Fibroblast of skin of left quadriceps (primary cell): ENCODE results near the gene ZBED1.
"Not testable (repeated sequence)": the region's sequence is repeated elsewhere in the genome, so short reads cannot be mapped to it uniquely, and the experiment has no call there.

Experiments used
- DNase-seq, 2 experiments: peaks; one replicate each; pipeline ENCODE4 v3.0.0-alpha.2; 2013; ENCODE audit warnings: low read depth in 2 of 2

Gene ZBED1

DNA sequence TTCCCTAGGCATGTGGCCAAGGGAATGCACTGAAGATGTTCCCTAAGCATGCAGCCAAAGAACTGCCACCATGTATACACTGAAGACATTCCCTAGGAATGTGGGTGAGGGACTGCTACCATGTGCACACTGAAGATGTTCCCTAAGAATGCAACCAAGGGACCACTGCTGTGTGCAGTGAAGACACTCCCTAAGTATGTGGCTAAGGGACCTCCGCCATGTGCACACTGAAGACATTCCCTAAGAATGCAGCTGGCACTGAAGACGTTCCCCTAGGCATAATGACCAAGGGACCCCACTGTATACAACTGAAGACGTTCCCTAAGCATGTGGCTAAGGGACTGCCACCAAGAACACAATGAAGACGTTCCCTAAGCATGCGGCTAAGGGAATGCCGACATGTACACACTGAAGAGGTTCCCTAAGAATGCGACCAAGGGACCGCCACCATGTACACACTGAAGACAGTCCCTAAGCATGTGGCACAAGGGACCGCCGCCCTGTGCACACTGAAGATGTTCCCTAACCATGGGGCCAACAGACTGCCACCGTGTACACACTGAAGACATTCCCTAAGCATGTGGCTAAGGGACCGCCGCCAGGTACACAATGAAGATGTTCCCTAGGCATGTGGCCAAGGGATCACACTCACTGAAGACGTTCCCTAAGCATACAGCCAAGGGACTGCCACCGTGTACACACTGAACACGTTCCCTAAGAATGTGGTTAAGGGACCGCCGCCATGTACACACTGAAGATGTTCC is 25.6 kb downstream of the ZBED1 start:
- no peak for DNase-seq

- no peak for DNase-seq
These were observed 26.4 kb downstream of the ZBED1 start for GRCh38 chrX:2474280-2474962.

DNA sequence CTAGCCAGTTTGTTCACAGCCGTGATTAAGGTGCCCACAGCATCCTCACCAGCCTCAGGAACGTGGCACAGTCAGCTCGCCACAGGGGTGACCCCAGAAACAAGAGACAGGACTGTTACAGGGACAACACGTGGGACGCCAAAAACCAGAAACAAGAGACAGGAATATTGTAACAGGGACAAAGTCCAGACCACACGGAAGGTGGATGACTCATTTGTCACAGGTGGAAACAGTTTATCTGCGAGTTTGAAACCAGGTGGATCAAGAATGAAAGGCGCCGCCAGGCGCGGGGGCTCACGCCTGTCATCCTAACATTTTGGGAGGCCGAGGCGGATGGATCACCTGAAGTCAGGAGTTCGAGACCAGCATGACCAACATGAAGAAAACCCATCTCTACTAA is 27.7 kb downstream of the ZBED1 start:
- DNase-seq = not testable (repeated sequence)

DNA sequence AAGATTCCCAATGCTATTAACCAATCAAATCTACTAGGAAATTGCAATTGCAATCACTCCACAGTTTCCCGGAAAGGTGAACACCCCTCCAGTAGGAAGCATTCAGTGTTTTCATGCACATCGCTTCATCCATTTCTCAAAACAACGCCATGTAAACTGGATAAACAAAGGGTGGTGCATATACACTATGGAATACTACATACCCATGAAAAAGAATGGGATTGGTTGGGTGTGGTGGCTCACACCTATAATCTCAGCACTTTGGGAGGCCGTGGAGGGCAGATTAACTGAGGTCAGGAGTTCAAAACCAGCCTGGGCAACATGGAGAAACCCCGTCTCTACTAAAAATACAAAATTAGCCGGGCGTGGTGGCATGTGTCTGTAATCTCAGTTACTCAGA is 29.1 kb downstream of the ZBED1 start:
- no peak for DNase-seq

DNA sequence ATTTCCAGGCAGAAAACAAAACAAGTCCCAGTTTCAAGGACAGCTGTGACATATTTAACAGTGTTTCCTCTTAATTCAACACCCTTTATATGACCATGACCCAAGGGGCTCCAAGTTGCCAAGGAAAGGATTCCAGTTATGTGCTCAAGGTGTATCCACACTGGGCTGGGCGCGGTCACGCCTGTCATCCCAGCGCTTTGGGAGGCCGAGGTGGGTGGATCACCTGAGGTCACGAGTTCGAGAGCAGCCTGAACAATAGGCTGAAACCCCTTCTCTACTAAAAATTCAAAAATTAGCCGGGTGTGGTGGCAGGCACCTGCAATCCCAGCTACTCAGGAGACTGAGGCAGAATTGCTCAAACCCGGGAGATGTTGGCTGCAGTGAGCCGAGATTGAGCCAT is 29.6 kb downstream of the ZBED1 start:
- not testable (repeated sequence) for DNase-seq

DNA sequence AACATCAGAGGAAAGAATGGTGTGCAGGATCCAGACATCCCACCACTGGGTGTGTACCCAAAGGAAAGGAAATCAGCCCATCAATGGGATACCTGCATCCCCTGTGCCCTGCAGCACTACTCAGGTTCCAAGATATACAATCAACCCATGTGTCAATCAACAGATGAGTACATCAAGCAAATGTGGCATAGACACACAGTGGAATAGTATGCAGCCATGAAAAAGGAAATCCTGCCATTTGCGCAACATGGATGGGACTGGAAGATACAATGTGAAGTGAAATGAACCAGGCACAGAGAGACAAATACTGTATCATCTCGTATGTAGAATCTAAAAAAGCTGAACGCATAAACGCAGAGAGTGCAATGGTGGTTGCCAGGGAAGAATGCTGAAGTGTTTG is 30.9 kb downstream of the ZBED1 start:
- DNase-seq = not testable (repeated sequence)

DNA sequence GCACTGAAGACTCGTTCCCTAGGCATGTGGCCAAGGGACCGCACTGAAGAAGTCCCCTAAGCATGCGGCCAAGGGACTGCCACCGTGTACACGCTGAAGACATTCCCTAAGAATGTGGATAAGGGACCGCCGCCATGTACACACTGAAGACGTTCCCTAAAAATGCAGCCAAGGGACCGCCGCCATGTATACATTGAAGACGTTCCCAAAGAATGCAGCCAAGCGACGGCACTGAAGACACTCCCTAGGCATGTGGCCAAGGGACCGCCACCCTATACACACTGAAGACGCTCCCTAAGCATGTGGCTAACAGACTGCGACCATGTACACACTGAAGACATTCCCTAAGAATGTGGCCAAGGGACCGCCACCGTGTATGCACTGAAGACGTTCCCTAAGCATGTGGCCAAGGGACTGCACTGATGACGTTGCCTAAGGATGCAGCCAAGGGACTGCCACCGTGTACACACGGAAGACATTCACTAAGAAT is 31.5 kb downstream of the ZBED1 start:
- DNase-seq = no peak

GRCh38 chrX:2468261-2469195 is 32.2 kb downstream of the ZBED1 start:
- no peak for DNase-seq

- DNase-seq = no peak
These were observed 33.7 kb downstream of the ZBED1 start for GRCh38 chrX:2466876-2467656.

DNA sequence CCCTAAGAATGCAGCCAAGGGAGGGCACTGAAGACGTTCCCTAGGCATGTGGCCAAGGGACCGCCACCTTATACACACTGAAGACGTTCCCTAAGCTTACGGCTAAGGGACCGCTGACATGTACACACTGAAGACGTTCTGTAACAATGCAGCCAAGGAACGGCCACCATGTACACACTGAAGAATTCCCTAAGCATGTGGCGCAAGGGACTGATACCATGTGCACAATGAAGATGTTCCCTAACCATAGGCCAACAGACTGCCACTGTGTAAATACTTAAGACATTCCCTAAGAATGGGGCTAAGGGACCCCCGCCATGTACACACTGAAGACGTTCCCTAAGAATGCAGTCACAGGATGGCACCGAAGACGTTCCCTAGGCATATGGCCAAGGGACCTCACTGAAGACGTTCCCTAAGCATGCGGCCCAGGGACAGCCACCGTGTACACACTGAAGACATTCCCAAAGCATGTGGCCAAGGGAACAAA is 36.1 kb downstream of the ZBED1 start:
- DNase-seq = no peak

DNA sequence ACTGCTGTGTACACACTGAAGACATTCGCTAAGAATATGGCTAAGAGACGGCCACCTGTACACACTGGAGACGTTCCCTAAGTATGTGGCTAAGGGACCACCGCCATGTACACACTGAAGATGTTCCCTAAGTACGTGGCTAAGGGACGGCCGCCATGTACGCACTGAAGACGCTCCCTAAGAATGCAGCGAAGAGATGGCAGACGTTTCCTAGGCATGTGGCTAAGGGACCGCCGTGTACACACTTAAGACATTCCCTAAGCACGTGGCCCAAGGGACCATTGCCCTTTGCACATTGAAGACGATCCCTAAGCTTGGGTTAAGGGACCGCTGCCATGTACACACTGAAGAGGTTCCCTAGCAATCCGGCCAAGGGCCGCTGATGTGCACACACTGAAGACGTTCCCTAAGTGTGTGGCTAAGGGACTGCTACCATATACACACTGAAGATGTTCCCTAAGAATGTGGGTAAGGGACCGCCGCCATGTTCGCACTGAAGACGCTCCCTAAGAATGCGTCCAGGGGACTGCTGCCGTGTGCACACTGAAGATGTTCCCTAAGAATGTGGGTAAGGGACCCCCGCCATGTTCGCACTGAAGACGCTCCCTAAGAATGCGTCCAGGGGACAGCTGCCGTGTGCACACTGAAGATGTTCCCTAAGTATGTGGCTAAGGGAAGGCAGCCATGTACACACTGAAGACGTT is 36.7 kb downstream of the ZBED1 start:
- DNase-seq = no peak

- peak; percentile 35 to 41 for DNase-seq
These were observed 37.3 kb downstream of the ZBED1 start for GRCh38 chrX:2463481-2463880.

GRCh38 chrX:2462780-2463179 is 38.0 kb downstream of the ZBED1 start:
- DNase-seq = no peak

DNA sequence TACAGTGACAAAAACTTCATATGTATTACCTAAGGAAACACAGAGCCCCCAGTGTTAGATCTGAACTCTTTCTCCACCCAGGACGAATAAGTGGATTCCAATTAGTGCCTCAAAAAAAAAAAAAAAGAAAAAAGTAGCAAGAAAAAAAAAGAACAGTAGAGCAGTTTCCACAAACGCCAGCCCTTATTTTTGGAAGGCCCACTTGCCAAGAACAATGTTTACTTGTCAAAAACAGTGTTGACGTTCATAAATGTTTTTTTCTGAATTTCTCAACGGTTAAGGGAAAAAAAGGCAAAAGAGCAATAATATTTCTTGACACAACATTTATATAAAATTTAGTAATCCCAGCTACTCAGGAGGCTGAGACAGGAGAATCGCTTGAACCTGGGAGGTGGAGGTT is 38.7 kb downstream of the ZBED1 start:
- DNase-seq = no peak

- DNase-seq = no peak
These were observed 39.1 kb downstream of the ZBED1 start for GRCh38 chrX:2461711-2462016.

DNA sequence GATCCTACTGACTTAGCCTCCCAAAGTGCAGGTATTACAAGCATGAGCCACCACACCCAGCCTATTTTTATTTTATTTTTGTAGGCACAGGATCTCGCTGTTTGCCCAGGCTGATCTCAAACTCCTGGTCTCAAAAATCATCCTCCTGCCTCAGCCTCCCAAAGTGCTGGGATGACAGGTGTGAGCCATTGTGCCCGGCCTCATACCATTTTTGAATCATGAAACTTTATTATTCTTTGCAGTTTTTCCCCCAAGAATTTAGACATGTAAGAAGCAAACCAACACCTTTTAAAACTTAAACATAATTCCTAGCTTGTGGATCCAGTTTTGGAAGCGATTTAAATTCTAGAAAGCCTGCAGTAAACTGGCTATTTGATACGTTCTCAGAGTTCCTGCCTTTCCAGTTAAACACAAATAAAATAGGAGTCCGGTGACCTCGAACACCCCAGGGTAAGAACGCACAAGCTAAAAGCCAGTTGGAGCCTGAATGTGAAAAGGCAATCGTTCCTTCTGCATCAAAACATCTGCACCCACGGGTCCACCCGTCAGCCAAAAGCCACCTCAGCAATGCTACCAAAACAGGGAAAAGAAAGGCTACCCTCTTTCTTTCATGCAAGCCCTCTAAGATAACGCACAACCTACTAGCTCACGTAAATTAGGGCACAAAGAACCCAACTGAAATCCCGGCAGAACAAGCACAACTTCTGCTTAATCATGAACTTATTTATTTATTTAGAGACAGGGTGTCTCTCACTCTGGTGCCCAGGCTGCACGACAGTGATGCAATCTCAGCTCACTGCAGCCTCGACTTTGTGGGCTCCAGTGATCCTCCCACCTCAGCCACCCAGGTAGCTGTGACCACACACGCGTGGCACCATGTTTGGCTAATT is 39.7 kb downstream of the ZBED1 start:
- not testable (repeated sequence) for DNase-seq

- DNase-seq = not testable (repeated sequence)
These were observed 40.7 kb downstream of the ZBED1 start for GRCh38 chrX:2460048-2460447.

- no peak for DNase-seq
These were observed 42.5 kb downstream of the ZBED1 start for GRCh38 chrX:2458309-2458708.

GRCh38 chrX:2457289-2458133 is 43.3 kb downstream of the ZBED1 start:
- DNase-seq = no peak
